DND-41 (cell line): ENCODE data around the gene RNF26.

Experiments used
- ATAC-seq: fragments of 200-7000 bp; cut with Tn5 transposase; 3 replicates; pipeline ENCODE4 v1.9.1; 2021; ENCODE audit warnings: low read depth; ENCODE audit not compliant: insufficient read depth
- DNase-seq: peaks from one replicate; pipeline ENCODE4 v3.0.0-alpha.2; 2020
- H2AFZ ChIP-seq: 2 replicates; pipeline ENCODE4 v1.6.0; 2012; ENCODE audit warnings: low read depth, low read length
- H3K27ac ChIP-seq: 2 replicates; pipeline ENCODE4 v1.5.1; 2012; ENCODE audit warnings: low read length, inconsistent platforms
- H3K27me3 ChIP-seq: fragments of 200-600 bp; sonication (generic); 2 replicates; pipeline ENCODE4 v1.6.0; 2012; ENCODE audit warnings: low read length, mild to moderate bottlenecking, inconsistent platforms; ENCODE audit not compliant: insufficient read depth, poor library complexity
- H3K36me3 ChIP-seq: 2 replicates; pipeline ENCODE4 v1.5.1; 2012; ENCODE audit warnings: low read length, inconsistent platforms; ENCODE audit not compliant: insufficient read depth
- H3K4me1 ChIP-seq: 2 replicates; pipeline ENCODE4 v1.5.1; 2012; ENCODE audit warnings: mild to moderate bottlenecking, low read length; ENCODE audit not compliant: insufficient read depth
- H3K4me2 ChIP-seq: 2 replicates; pipeline ENCODE4 v1.6.0; 2012; ENCODE audit warnings: mild to moderate bottlenecking, moderate library complexity, low read length, inconsistent platforms; ENCODE audit not compliant: insufficient read depth
- H3K4me3 ChIP-seq, 2 experiments: fragments of 200-600 bp in 1 of 2; shearing (Covaris generic) in 1 of 2; 2 replicates each; pipeline ENCODE4 v1.5.1; 2012 to 2016; ENCODE audit warnings: inconsistent platforms in 2 of 2, low read length in 2 of 2, mild to moderate bottlenecking in 2 of 2, low read depth in 1 of 2, moderate library complexity in 1 of 2
- H3K79me2 ChIP-seq: 2 replicates; pipeline ENCODE4 v1.6.0; 2012; ENCODE audit warnings: low read length, inconsistent platforms; ENCODE audit not compliant: insufficient read depth
- H3K9ac ChIP-seq: 2 replicates; pipeline ENCODE4 v1.6.0; 2012; ENCODE audit warnings: low read depth, mild to moderate bottlenecking, inconsistent platforms, low read length, moderate library complexity
- H3K9me3 ChIP-seq: 2 replicates; pipeline ENCODE4 v1.5.1; 2012; ENCODE audit warnings: low read length, moderate library complexity, mild to moderate bottlenecking, inconsistent platforms; ENCODE audit not compliant: insufficient read depth, severe bottlenecking
- H4K20me1 ChIP-seq: 2 replicates; pipeline ENCODE4 v1.6.0; 2012; ENCODE audit warnings: low read length; ENCODE audit not compliant: insufficient read depth
- EZH2 ChIP-seq: IDR thresholded peaks from 3 replicates; pipeline ENCODE4 v1.6.1; 2012; ENCODE audit warnings: borderline replicate concordance, low read depth, mild to moderate bottlenecking, moderate library complexity, low read length, inconsistent platforms; ENCODE audit not compliant: severe bottlenecking
- TF ChIP-seq, protein P1 (sequence below): IDR thresholded peaks from 2 replicates; pipeline ENCODE4 v1.5.1; 2012; ENCODE audit warnings: borderline replicate concordance, low read length, moderate library complexity, mild to moderate bottlenecking; ENCODE audit not compliant: poor library complexity, severe bottlenecking; ENCODE audit errors: extremely low read depth

Gene RNF26

GRCh38 chr11:119368121-119369034 is 34.1 kb downstream of the RNF26 start:
- Histone ChIP-seq H3K36me3 (no peaks in the 10 kb centered on the region), H3K4me3 (no peak overlapping the region), H3K79me2 (no peaks in the 10 kb centered on the region), H3K27ac (no peak overlapping the region), H3K9me3 (no peaks in the 10 kb centered on the region), H2AFZ (no peak overlapping the region), H4K20me1 (no peaks in the 10 kb centered on the region), H3K4me2 (no peak overlapping the region), H3K9ac (no peak overlapping the region), H3K4me1 (no peaks in the 10 kb centered on the region), H3K27me3 (peaks cover 24% of the 10 kb centered on the region)
- no peak for TF ChIP-seq EZH2
- TF ChIP-seq, protein P1, sequence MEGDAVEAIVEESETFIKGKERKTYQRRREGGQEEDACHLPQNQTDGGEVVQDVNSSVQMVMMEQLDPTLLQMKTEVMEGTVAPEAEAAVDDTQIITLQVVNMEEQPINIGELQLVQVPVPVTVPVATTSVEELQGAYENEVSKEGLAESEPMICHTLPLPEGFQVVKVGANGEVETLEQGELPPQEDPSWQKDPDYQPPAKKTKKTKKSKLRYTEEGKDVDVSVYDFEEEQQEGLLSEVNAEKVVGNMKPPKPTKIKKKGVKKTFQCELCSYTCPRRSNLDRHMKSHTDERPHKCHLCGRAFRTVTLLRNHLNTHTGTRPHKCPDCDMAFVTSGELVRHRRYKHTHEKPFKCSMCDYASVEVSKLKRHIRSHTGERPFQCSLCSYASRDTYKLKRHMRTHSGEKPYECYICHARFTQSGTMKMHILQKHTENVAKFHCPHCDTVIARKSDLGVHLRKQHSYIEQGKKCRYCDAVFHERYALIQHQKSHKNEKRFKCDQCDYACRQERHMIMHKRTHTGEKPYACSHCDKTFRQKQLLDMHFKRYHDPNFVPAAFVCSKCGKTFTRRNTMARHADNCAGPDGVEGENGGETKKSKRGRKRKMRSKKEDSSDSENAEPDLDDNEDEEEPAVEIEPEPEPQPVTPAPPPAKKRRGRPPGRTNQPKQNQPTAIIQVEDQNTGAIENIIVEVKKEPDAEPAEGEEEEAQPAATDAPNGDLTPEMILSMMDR, result no peak
- DNase-seq, result no peak
- ATAC-seq, result no peak

DNA sequence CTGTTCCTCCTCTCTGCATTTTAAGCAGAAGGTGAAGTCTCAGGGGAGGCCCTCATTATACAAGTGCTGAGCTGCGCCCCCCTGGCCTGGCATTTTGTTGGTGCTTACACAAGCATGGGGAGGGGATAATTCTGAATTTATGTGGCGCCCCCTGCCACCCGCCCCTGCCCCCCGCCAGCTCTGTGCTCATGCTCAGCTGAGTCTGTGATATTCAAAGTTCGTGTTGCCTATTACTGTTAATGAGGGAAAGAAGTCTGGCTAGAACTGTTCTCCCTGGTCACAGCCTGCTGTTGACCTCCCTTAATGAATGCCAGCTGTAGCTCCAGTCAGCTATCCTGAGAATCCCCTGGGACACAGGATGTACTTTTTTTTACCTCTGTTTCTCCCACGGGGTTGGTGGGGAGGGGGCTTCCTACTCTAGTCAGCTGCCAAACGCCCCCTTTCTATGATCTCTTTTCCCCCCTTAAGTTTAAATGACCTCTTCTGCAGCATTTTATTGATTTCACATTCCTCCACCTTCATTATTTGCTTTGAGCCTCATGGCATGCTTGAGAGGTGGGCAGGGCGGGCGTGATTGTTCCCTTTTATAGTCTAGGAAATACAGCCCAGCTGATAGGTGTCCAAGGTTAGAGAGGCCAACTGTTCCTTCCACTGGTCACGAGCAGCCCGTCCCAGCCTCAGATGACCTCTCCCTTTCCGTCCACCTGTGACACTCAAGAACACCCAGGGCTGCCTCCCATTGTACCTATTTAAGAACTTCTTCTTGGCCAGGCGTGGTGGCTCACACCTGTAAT is 35.0 kb downstream of the RNF26 start:
- Histone ChIP-seq H2AFZ (no peak overlapping the region), H3K36me3 (no peaks in the 10 kb centered on the region), H3K9ac (no peak overlapping the region), H3K27ac (no peak overlapping the region), H4K20me1 (no peaks in the 10 kb centered on the region), H3K27me3 (peaks cover 24% of the 10 kb centered on the region), H3K9me3 (no peaks in the 10 kb centered on the region), H3K4me3 (no peak overlapping the region), H3K4me1 (no peaks in the 10 kb centered on the region), H3K4me2 (no peak overlapping the region), H3K79me2 (no peaks in the 10 kb centered on the region)
- no peak for DNase-seq
- TF ChIP-seq, protein P1, result no peak
- TF ChIP-seq EZH2, result no peak
- no peak for ATAC-seq

GRCh38 chr11:119370486-119371046 is 36.2 kb downstream of the RNF26 start:
- Histone ChIP-seq H3K36me3 (no peaks in the 10 kb centered on the region), H3K4me3 (no peak overlapping the region), H3K27ac (no peak overlapping the region), H4K20me1 (no peaks in the 10 kb centered on the region), H3K79me2 (no peaks in the 10 kb centered on the region), H3K9ac (no peak overlapping the region), H3K27me3 (peaks cover 19% of the 10 kb centered on the region), H3K4me2 (no peak overlapping the region), H3K9me3 (no peaks in the 10 kb centered on the region), H3K4me1 (no peaks in the 10 kb centered on the region), H2AFZ (no peak overlapping the region)
- no peak for ATAC-seq
- no peak for TF ChIP-seq EZH2
- TF ChIP-seq, protein P1, result no peak
- DNase-seq, result no peak
